22Rv1 (cell line): Measurements from ENCODE around the gene RFK.

Source experiments
- H3K27ac ChIP-seq: fragments of 450-650 bp; 2 replicates; pipeline ENCODE4 v1.5.1; 2017
- ZFX ChIP-seq: fragments of 450-650 bp; IDR thresholded peaks from 2 replicates; pipeline ENCODE4 v1.6.1; 2017; ENCODE audit warnings: antibody characterized with exemption, borderline replicate concordance
- TF ChIP-seq, protein P1 (sequence below): fragments of 450-650 bp; IDR thresholded peaks from 2 replicates; pipeline ENCODE4 v1.5.1; 2017; ENCODE audit warnings: mild to moderate bottlenecking

The RFK gene

DNA sequence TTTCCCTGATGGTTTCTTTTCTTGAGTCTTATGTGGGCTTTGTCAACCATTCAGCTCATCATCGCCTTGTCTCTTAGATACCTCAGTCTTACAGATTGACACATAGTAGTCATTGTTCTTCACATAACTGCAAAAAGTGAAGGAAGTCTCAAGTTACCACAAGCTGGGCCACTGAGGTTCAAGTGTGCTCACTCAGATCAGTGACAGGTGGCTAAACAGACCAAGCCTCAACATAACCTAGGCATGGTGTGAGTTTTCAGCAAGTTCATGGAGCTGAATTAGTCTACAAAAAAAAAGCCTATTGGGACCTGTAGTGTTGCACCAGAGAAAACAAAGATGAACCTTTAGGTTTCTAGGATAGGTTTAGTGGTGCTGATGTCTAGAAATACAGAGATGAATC lies 58.2 kb downstream of the RFK start:
- TF ChIP-seq, protein P1, sequence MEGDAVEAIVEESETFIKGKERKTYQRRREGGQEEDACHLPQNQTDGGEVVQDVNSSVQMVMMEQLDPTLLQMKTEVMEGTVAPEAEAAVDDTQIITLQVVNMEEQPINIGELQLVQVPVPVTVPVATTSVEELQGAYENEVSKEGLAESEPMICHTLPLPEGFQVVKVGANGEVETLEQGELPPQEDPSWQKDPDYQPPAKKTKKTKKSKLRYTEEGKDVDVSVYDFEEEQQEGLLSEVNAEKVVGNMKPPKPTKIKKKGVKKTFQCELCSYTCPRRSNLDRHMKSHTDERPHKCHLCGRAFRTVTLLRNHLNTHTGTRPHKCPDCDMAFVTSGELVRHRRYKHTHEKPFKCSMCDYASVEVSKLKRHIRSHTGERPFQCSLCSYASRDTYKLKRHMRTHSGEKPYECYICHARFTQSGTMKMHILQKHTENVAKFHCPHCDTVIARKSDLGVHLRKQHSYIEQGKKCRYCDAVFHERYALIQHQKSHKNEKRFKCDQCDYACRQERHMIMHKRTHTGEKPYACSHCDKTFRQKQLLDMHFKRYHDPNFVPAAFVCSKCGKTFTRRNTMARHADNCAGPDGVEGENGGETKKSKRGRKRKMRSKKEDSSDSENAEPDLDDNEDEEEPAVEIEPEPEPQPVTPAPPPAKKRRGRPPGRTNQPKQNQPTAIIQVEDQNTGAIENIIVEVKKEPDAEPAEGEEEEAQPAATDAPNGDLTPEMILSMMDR = no peak
- no peak for TF ChIP-seq ZFX
- H3K27ac ChIP-seq = no peak overlapping the region
